Activated CD8-positive, alpha-beta T cell treated with anti-CD3 and anti-CD28 coated beads for 36 hours (primary cell): ENCODE data around the gene QSOX1. TPM values are rescaled to one million over a fixed set of nuclear protein-coding genes. Genes with fewer than 3 reads are reported as not detected.

ENCODE experiments used
- ATAC-seq: fragments of 200-7000 bp; cut with Tn5 transposase; one replicate; pipeline ENCODE4 v1.10.0; 2021; ENCODE audit warnings: mild to moderate bottlenecking, moderate library complexity
- CTCF ChIA-PET: fragments of 350-600 bp; sonication (Branson Sonifier 250); formaldehyde crosslinking; loops from one replicate; lab custom pipeline; 2021; ENCODE audit warnings: antibody characterized with exemption; lab: Charles Lee
- POLR2A ChIA-PET: fragments of 350-600 bp; sonication (Branson Sonifier 250); formaldehyde crosslinking; loops from one replicate; lab custom pipeline; 2021; ENCODE audit warnings: antibody characterized with exemption; lab: Charles Lee
- DNase-seq: peaks from one replicate; pipeline ENCODE4 v3.0.0-alpha.2; 2020
- H3K27ac Mint-ChIP-seq: one replicate; pipeline ENCODE4 v1.8.0; 2021; ENCODE audit warnings: mild to moderate bottlenecking, mixed read lengths
- H3K27me3 Mint-ChIP-seq: one replicate; pipeline ENCODE4 v1.8.0; 2021; ENCODE audit warnings: mixed read lengths
- H3K36me3 Mint-ChIP-seq: one replicate; pipeline ENCODE4 v1.8.0; 2021; ENCODE audit warnings: low read depth, mixed read lengths
- H3K4me1 Mint-ChIP-seq: one replicate; pipeline ENCODE4 v1.8.0; 2021; ENCODE audit warnings: low read depth, mixed read lengths
- H3K4me3 Mint-ChIP-seq: one replicate; pipeline ENCODE4 v1.8.0; 2021; ENCODE audit warnings: mild to moderate bottlenecking, moderate library complexity, mixed read lengths
- H3K9me3 Mint-ChIP-seq: one replicate; pipeline ENCODE4 v1.8.0; 2021; ENCODE audit warnings: mixed read lengths
- intact Hi-C: fragments of 100-400 bp; cut with micrococcal nuclease; formaldehyde crosslinking; loops from one replicate; pipeline ENCODE4 v1.10.0; 2022
- total RNA-seq, 2 experiments: library from RNA; stranded (reverse); gene quantifications; one replicate each; pipeline ENCODE4 v1.2.3, GENCODE V29; 2021
- TF ChIP-seq, protein P1 (sequence below): fragments of 200-600 bp; IDR thresholded peaks from one replicate; pipeline ENCODE4 v1.8.0; 2022; ENCODE audit warnings: antibody characterized with exemption, mild to moderate bottlenecking

QSOX1 gene
- total RNA-seq, 2 experiments from 2014 or later: 32.2 to 33.9 TPM

DNA sequence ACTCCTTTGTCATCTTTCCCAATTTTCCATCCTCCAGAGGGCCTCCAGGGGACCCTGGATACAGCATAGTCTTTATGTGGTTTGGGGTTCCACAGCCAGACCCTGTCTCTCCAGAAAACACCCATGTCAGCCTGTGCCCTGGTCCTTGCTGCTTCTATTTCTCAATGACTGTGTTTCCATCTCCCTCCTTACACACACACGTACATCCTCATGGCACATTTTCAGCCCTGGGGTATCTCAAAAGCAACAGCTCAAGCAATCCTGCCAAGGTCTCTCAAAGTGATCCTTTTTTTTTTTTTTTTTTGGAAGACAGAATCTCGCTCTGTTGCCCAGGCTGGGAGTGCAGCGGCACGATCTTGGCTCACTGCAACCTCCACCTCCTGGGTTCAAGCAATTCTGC lies 22.3 kb downstream of the QSOX1 start:
- Mint-ChIP-seq H3K27ac (no peak overlapping the region), H3K4me1 (no peaks in the 10 kb centered on the region), H3K36me3 (peaks cover 2% of the 10 kb centered on the region), H3K27me3 (no peaks in the 10 kb centered on the region), H3K4me3 (no peak overlapping the region), H3K9me3 (no peaks in the 10 kb centered on the region)
- DNase-seq: no peak
- intact Hi-C loops: loop anchor here (5.0 kb wide), 2 partner anchors 310 to 470 kb away; no protein-coding TSS in a partner anchor
- TF ChIP-seq, protein P1, sequence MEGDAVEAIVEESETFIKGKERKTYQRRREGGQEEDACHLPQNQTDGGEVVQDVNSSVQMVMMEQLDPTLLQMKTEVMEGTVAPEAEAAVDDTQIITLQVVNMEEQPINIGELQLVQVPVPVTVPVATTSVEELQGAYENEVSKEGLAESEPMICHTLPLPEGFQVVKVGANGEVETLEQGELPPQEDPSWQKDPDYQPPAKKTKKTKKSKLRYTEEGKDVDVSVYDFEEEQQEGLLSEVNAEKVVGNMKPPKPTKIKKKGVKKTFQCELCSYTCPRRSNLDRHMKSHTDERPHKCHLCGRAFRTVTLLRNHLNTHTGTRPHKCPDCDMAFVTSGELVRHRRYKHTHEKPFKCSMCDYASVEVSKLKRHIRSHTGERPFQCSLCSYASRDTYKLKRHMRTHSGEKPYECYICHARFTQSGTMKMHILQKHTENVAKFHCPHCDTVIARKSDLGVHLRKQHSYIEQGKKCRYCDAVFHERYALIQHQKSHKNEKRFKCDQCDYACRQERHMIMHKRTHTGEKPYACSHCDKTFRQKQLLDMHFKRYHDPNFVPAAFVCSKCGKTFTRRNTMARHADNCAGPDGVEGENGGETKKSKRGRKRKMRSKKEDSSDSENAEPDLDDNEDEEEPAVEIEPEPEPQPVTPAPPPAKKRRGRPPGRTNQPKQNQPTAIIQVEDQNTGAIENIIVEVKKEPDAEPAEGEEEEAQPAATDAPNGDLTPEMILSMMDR: no peak
- no peak for ATAC-seq
- ChIA-PET CTCF (interaction anchor here (1.0 to 7.4 kb wide), 3 partner anchors 9 to 367 kb away, joined by 3 to 97 read pairs (median 3); no protein-coding TSS in a partner anchor), POLR2A (interaction anchor here (1.4 kb wide), 1 partner anchor 22 kb away, joined by 3 read pairs; the partner anchor contains the start of gene QSOX1)

DNA sequence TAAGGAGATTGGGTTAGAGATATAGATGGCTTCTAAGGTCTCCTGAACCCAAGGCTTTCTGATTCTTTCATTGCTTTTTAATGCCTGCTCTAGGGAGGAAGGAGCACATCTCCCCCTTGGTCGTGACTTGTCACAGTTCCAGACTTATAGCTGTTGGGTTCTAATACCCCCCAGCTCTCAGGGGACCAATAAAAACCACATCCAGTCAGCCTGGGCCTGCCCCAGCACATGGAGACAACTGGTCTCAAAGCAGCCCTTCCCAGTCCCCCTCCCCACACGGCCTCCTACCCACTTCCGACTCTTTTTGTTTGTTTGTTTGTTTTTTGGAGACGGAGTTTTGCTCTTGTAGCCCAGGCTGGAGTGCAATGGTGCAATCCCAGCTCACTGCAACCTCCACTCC lies 23.3 kb downstream of the QSOX1 start:
- peaks cover 2% of the 10 kb centered on the region for H3K36me3 Mint-ChIP-seq

DNA sequence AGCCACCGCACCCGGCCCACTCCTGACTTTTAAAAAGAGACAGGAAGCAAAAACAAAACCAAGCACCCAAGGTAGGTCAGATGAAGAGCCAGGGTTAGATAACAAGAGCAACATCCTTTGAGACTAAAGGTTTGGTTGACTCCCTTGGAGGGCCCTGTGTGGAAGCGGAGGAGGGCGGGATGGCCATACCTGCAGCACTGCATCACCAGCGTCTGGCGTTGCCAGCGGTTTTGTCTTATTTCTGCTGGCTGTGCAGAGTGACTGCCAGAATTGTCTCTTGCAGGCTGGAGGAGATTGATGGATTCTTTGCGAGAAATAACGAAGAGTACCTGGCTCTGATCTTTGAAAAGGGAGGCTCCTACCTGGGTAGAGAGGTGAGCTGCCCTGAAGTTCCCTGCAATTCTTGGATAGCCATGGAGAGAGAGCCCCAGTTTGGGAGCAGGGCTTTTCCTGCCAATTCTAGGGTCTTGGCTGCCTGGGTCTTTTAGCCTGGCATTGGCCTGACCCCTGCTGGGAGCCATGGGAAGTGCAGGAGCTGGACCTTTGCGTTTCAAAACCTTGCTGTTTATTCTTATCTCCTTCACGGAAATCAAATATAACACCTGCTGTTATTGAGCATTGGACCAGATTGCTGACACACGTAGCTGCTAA lies 24.0 kb downstream of the QSOX1 start:
- intact Hi-C loops: loop anchor here (5.0 kb wide), 2 partner anchors 311 to 471 kb away; no protein-coding TSS in a partner anchor
- TF ChIP-seq, protein P1: peak; percentile 94
- Mint-ChIP-seq H3K27me3 (no peaks in the 10 kb centered on the region), H3K4me3 (no peak overlapping the region), H3K4me1 (no peaks in the 10 kb centered on the region), H3K36me3 (peaks cover 2% of the 10 kb centered on the region), H3K27ac (no peak overlapping the region), H3K9me3 (no peaks in the 10 kb centered on the region)
- peak; percentile 91 for ATAC-seq
- ChIA-PET CTCF (interaction anchor here (0.6 to 7.4 kb wide), 58 partner anchors 9 to 477 kb away, joined by 3 to 97 read pairs (median 4); partner anchors contain the start of genes ACBD6 and QSOX1), POLR2A (interaction anchor here (0.6 kb wide), 1 partner anchor 92 kb away, joined by 3 read pairs; no protein-coding TSS in a partner anchor)
- peak; percentile 75 for DNase-seq

More for the DNA sequence above, 23.3 kb downstream of the QSOX1 start:
- H3K27me3 Mint-ChIP-seq: no peaks in the 10 kb centered on the region
- POLR2A ChIA-PET: interaction anchor here (0.6 to 1.4 kb wide), 2 partner anchors 23 to 91 kb away, joined by 3 read pairs; partner anchors contain the start of gene QSOX1
- H3K4me3 Mint-ChIP-seq: no peak overlapping the region
- DNase-seq (no peak), ATAC-seq (no peak)
- TF ChIP-seq, protein P1: no peak
- intact Hi-C loops: loop anchor here (5.0 kb wide), 2 partner anchors 311 to 471 kb away; no protein-coding TSS in a partner anchor
- no peaks in the 10 kb centered on the region for H3K4me1 Mint-ChIP-seq
- H3K9me3 Mint-ChIP-seq: no peaks in the 10 kb centered on the region
- no peak overlapping the region for H3K27ac Mint-ChIP-seq
- CTCF ChIA-PET: interaction anchor here (1.0 to 7.4 kb wide), 6 partner anchors 10 to 368 kb away, joined by 3 to 97 read pairs (median 12); no protein-coding TSS in a partner anchor

DNA sequence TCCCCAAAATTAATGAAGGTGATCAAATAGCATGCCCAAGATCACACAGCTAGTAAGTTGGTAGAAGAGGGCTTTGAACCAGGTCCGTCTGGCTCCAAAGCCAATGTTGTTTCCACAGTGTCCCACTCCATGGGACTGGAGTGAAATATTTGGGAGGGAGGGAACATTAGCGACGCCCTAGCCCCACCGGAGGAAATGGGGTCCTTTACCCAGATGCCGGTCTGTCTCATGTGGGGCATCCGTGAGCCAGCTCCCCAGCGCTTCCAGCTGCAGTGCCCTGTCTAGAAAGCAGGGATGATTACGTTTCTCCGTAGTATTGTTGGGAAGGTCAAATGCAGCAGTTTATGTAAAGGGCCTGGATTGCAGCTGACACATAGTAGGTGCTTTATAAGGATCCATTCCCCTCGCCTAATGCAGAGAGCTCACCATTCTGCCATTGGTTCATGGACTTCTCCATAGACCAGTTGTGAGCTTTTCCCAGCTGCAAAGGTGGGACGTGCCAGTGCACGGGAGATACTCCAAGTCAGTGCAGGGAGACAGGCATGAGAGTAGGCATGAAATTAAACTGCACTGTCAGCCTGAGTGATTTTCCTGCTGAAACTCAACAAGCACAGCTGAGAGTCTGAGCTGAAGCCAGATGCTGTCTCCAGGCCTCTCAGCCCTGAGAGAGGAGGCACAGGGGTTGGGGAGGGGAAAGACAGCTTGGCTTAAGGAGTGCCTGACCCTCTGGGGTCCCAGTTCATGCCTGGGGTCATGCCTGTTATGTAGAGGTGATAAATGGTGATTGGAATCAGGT lies 24.7 kb downstream of the QSOX1 start:
- Mint-ChIP-seq H3K4me1 (no peaks in the 10 kb centered on the region), H3K9me3 (no peaks in the 10 kb centered on the region), H3K4me3 (no peak overlapping the region), H3K27me3 (no peaks in the 10 kb centered on the region), H3K36me3 (peaks cover 2% of the 10 kb centered on the region), H3K27ac (no peak overlapping the region)
- DNase-seq: no peak
- ATAC-seq: no peak
- TF ChIP-seq, protein P1: peak; percentile 31
- intact Hi-C loops: loop anchor here (5.0 kb wide), 2 partner anchors 312 to 472 kb away; no protein-coding TSS in a partner anchor
- ChIA-PET CTCF (interaction anchor here (0.7 to 7.4 kb wide), 61 partner anchors 9 to 478 kb away, joined by 3 to 97 read pairs (median 5); partner anchors contain the start of genes ACBD6 and QSOX1), POLR2A (interaction anchor here (0.9 kb wide), 1 partner anchor 9 kb away, joined by 3 read pairs; no protein-coding TSS in a partner anchor)
